HG03039 (cell line): ENCODE measurements around the gene IRF4.

ENCODE experiments used
- ATAC-seq: cut with Tn5 transposase; IDR thresholded peaks from one replicate; pipeline ENCODE4 v1.9.1; 2021; ENCODE audit warnings: mild to moderate bottlenecking, moderate library complexity; ENCODE audit not compliant: unreplicated experiment

IRF4 gene

DNA sequence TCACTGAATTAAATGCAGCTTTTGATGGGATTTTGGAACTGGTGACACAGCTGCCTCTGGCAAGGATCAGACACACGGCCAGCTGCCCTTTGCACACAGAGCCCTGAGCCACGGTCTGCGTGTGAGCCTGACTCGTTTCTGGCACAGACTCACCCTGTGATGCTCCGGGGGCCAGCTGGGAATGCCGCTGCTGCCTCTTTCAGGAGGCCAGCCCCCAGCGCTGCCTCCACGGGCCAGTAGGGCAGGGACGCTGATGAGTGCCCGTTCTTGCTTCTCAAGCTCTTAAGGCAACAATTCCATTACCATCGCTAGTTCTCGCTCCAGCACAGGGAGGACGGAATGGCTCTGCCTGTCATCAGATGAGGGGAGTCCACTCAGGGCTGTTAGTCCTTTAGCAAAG, 61.6 kb downstream of the IRF4 start:
- ATAC-seq = no peak

DNA sequence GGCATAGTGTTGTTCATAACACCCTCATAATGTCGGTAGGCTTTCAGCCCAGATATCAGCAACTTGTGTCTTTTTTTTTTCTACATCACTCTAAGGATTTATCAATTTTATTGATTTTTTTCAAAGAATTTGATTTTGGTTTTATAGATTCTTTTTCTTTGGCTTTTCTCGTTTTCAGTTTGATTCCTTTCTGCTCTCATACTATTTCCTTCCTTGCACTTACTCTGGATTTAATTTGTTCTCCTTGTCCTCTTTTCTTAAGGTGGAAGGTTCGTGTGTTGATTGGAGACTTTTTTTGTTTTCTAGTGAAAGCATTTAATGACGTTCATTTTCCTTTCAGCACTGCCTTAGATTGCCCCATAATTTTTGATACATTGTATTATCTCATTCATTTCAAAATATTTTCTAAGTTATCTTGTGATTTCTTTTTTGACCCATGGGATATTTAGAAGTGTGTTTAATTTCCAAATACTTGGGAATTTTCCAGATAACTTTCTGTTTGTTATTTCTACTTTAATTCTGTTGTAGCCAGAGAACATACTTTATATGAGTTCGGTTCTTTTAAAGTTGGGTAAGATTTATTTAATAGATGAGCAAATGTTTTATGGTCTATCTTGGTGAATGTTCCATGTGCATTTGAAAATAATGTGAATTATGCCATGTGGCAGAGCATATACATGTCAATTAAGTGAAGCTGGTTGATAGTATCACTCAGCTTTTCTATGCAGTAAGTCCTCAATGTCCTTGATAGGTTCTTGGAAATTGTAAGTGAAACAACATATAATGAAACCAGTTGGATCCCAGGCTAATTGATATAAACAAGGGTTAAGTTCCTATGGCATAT, 62.8 kb downstream of the IRF4 start:
- no peak for ATAC-seq

DNA sequence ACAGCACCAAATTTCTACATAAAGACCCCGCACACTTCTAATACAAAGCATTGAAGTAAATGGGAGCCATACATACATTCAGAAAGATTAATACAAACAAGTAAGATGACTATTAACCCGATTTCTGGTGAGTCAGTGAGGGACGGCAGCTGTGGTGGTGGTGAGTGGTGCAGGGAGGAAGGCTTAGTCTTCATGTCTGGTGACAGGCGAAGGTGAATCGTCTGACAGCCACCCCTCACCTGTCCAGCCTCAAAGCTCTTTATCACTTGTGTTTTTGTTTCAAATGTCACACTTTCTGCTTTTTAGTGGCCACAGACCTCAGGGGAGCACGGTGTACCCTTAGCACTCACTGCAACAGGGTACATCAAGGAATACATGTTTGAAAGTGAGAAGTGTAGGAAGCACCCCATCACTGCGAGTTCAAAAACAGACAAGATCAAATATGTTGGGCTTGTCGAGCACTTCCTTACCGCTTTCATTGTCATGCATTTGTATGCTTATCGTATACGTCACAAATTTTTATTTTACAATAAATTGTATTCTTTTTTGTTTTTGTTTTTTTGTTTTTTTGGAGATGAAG, 63.5 kb downstream of the IRF4 start:
- no peak for ATAC-seq

DNA sequence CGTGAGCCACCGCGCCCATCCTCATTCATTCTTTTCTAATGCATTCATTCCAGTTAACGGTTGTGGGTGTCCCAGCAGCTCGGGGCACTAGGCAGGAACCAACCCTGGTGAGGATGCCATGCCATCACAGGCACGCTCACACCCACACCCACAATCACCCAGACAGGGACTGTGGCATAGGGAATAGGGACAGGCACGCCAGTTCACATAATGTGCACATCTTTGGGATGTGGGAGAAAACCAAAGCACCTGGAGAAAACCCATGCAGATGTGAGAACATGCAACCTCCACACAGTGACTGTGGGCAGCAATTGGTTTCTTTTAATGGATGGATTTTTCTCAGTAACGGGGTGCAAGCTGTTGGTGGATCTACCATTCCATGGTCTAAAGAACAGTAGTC, 64.3 kb downstream of the IRF4 start:
- ATAC-seq = no peak

DNA sequence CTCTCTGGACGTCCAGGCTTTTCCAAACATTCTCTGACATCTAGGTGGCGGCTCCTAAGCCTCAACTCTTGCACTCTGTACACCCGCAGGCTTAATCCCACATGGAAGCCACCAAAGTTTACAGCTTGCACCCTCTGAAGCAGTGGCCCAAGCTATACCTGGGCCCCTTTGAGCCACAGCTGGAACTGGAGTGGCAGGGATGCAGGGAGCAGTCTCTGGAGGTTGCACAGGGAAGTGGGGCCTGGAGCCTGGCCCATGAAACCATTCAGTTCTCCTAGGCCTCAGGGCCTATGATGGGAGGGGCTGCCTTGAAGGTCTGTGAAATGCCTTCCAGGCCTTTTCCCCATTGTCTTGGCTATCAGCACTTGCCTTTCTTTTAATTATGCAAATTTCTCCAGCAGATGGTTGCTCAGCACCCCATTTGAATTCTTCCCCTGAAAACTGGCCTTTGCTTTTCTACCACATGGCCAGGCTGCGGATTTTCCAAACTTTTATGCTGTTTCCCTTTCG, 64.9 kb downstream of the IRF4 start:
- no peak for ATAC-seq

DNA sequence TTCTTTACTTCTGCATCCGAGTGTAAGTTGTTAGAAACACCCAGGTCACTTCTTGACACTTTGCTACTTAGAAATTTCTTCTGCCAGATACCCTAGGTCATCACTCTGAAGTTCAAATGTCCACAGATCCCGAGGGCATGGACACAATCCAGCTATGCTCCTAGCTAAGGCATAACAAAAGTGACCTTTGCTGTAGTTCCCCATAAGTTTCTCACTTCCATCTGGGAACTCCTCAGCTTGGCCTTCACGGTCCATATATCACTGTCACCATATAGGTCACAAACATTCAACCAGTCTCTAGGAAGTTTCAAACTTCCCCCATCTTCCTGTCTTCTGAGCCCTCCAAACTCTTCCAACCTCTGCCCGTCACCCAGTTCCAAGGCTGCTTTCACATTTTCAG, 65.3 kb downstream of the IRF4 start:
- no peak for ATAC-seq
